Measurements from ENCODE around the gene SLC39A12.

The SLC39A12 gene

DNA sequence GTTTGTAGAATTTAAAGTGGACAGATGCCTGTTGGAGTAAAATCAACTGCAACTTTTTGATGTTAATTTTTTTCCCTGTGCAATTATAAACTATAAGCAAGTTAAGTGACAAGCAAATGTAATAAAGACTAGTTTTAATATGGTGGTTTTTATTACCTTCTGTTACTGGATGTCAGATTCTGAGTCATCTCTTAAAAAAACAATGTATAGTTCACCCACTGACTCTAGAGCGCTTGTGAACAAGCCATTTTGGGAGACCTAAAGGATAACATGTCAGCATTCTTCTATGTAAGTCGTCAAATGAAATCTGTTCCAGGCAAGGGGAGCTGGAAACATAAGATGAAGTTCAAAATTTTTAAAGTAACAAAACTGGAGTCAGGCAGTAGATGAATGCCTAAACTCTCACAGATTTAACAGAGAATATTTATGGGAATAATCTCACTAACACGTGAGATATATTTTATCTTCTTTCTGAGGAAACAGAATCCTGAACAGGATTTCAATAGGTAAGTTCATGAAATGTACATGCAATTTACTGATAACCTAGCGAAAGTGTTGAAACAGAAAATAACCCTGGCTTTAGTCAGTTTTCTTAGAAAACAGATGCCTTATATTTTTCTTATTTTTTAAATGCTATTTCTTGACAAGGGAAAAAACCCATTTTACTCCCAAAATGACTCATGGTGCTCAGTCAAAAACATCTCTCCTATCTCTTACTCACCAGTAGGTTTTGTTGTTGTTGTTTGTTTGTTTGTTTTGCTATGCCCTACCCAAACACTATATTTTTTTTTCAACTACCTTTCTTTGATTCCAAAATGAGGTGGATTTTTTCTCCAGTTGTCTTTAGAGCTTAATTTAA, 91.7 kb downstream of the SLC39A12 start:
- no peak for DNase-seq (ENCODE audit: extremely low read depth in 1 of 2, low read depth in 1 of 2)

DNA sequence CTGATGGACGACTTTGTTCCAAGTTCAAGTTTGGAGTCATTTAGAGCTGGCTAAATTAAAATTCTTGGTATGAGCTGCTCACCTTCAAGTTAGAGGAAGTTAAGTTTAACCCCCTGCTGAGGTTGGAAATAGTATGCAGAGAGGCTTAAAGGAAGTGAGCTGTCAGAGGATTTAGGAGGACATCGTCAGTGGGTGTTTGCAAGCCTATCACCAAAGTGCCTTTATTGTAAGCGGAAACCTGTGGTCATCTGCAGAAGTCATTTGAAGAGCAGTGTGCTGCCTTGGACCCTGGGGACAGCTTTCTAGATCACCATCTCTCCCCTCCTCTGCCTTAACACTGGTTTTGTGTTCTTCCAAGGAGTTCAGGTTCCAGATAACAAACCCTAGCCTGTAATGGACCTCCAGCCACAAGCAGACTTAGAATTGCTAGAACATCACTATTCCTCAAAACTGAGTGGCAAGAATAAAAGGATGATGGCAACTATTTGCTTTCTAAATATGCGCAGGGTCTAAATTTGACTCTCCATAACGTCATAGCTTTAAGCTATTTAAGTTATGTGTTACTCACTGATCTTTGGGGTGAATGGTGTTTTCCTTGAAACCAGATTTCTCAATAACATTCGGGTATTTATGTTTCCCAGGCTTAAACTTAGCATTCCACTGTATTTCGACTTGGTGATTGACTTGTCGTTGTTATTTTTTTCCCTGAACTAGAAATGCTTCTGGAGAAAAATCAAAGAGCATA, 93.4 kb downstream of the SLC39A12 start:
- no peak for DNase-seq (ENCODE audit: extremely low read depth in 1 of 2, low read depth in 1 of 2)

DNA sequence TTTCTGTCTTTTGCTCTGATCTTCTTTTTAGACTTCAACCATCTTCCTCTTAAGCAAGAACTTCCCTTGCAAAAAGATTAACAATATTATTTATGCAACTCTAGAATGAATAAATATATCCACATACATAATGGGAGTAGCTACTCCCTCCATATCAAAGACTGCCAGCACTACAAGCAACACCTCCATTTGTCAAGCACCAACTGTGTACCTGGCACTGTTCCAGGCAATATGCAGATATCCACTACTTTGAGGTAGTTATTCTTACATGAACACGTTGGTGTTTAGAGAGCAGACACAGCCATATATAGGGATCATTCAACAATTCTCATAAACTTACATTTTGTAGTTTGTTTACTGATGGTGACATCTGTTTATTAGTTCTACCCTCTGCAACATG, 104.9 kb downstream of the SLC39A12 start:
- DNase-seq (ENCODE audit: extremely low read depth in 1 of 2, low read depth in 1 of 2): no peak

DNA sequence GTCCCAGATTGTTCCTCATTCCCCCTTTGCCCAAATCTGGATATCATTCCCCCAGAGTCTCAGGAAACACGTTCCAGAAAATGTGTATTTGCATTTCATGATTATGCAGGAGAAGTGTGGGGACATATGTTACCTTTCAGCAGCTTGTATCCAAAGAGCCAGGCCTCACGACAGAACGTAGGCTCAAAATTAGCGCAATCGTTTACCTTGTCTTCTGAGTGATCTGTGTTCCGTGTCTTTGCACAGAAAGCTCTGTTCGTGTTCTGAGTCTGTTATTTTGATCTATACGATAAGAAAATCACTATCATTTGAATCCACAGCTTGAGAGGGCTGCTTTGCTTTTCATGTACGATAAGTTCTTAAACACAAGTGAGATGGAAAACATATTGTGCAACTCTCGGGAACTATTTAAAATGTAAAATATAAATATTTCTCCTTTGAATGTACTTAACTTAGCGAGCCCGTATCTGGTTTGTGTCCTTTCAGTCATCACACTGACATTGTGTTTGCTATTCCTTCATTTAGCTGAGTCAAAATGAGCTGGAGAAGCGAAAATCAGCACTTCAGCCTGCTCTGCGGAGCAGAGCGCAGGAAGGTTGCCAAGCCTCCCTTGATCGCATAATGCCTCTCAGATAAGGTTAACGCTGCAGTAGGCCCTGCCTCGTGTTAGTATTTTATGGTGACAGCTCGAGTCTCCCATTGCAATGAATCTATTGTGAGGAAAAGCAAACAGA, 108.3 kb downstream of the SLC39A12 start:
- no peak for DNase-seq (ENCODE audit: extremely low read depth in 1 of 2, low read depth in 1 of 2)

DNA sequence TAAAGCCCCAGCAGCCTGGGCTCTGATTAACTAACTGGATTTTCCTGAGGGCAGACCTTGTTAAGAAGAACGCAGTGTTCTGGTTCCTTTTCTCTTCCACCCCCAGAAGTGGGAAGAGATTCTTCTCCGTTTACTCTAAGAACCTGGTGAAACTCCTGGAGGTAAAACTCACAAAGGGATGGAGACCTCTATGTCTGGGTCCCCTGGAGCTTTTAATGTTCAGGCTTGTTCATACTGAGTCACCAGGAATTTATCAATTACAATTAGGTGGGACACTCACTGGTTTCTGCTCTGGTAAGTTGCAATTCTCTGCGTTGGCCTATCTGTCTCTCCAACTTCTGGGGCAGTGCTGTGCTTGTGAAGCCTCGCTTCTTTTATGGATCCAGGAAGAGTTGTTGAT, 115.2 kb downstream of the SLC39A12 start:
- no peak for DNase-seq (ENCODE audit: extremely low read depth in 1 of 2, low read depth in 1 of 2)

DNA sequence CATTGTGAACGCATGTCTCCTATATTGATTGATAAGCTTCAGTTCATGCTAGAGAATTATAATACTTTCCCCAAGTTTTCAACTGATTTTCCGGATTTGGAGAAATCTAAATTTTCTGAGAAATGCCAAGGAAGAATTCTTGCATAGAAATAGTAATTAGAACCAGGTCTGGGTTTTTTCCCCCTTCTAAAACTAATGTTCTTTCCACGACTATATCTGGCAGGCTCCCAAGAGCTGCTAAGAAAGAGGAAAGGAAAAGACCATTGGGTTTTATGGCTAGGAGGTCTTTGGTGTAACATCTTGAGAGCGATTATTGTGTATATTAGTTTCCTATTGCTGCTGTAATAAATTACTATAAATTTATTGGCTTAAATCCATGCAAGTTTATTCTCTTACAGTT, 116.7 kb downstream of the SLC39A12 start:
- no peak for DNase-seq (ENCODE audit: extremely low read depth in 1 of 2, low read depth in 1 of 2)

DNA sequence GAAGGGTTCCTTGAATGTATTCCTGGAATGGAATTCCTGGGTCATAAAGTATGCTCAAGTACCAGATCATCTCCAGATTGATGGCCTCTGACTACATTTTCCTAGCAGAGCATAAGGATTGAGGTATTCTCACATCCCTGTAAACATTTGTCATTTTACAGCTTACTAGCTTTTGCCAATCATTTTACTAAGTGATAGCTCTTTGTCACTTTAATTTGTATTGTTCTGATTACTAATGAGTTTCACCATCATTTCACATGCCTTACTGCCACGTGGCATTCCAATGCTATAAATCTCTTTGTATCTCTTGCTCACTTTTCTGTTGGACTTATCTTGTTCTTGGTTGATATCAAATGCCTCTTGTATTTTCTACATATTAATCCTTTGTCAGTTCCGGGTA, 119.9 kb downstream of the SLC39A12 start:
- no peak for DNase-seq (ENCODE audit: extremely low read depth in 1 of 2, low read depth in 1 of 2)

DNA sequence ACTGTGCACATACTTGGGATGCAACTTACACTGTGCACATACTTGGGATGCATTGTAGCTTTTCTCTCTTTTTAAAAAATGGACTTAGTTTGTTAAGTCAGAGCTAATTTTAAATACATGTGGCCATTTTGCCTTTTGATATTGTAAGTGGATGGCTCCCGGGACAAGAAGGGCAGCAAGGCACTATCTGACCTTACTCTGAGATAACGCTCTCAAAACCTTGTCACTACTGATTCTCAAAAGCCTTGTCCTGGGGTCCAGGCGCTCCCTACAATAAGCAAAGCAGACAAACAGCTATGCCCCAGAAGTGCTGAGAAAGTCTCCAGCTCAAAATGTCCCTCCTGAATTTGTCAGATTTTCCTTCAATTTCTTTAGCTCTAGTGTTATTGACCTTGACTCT, 121.6 kb downstream of the SLC39A12 start:
- DNase-seq (ENCODE audit: extremely low read depth in 1 of 2, low read depth in 1 of 2): no peak

DNA sequence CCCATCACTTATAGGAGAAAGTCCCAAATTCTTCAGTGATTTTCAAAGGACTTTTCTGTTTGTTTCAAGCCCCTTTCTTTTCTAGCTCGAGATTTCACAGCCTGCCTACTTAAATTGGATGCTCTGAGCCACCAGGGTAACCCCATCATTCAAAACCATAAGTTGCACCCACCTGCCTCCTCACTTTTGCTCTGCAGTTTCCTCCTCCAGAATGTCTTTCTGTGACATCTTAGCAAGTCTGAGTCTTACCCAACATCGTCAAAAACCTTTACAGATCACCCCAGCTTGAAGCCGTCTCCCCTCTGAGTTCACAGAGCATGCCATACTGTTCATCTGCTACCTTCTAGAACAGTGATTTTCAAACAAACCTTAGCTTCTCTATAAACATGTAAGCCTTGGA, 124.2 kb downstream of the SLC39A12 start:
- no peak for DNase-seq (ENCODE audit: extremely low read depth in 1 of 2, low read depth in 1 of 2)

DNA sequence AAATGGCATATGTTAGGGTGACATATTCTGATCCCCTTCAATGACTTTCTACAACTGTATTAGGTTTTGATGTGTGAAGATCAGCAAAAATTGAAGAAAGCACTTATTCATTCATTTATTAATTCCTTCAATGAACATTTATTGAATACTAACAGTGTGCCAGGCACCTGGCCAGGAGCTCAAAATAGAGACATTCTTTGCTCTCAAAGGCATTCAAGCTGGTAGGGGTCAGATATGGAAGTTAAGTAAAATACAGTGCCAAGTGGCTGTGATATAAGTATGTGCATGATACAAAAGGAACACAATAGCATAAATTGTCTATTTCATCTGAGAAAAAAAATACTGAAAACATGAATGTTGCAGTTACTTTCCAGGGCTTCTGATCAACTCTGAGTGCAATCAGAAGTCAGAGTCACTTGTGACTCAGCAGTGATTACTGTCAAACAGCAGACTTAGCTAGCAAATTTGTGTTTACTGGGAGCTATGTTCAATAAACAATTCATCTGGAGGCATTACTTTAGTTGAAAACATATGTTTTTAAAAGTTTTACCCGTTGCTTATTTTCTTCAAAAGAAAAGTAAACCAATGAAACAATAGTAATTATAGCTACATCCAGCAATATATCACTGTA, 128.1 kb downstream of the SLC39A12 start:
- DNase-seq (ENCODE audit: extremely low read depth in 1 of 2, low read depth in 1 of 2): no peak

DNA sequence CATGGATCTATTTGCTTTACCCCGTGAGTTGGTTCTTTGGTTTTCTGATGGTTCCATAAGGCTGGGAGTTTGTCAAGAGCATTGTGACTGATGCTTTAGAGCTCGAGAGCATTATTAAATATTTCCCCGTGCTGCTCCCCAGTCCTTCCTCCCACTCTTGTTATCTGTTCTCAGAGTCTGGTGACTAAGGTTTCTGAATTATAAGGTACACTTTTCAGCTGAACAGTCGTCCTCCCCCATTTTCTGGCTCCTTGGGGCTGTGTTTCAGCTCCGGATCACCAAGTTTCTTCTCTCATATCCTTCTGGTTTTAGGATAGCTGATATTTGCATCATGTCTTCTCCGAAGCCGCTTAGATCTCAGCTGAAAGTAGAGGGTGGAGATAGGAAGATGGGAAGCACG, 130.7 kb downstream of the SLC39A12 start:
- no peak for DNase-seq (ENCODE audit: extremely low read depth in 1 of 2, low read depth in 1 of 2)

DNA sequence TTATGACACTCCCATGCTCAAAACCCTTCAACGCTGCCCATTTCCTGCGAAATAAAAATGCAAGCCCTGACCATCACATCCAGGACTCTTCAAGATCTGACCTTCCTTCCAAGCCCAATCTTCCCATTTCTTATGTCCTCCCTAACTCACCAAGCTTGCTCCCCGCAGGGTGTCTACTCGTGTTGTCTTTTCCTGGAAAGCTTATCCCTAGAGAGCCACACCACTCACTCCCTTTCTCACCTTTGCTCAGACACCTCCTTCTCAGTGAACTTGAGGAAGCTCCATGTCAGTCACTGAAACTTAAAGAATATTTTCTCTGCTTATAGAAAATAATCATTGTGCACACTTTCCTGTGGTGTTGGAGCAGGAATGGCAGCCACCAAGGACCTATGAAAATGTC, 134.1 kb downstream of the SLC39A12 start:
- no peak for DNase-seq (ENCODE audit: extremely low read depth in 1 of 2, low read depth in 1 of 2)

DNA sequence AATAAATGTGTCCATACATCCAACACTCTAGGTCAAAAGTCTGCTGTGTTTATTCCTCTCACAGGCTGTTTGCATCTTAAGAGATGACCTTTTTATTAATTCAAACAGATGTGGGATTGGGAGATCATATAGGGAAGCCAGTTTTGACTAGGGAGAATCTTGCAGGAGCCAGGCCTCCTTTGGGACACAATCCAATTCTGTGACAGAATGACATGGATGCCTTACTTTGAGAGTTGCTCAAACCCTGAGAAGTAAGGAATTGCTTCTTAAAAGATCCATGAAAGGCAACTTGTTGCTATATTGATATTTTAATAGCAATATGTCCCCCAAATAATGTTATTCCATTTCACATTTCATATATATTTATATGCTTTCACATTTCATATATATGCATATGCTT, 135.0 kb downstream of the SLC39A12 start:
- no peak for DNase-seq (ENCODE audit: extremely low read depth in 1 of 2, low read depth in 1 of 2)

DNA sequence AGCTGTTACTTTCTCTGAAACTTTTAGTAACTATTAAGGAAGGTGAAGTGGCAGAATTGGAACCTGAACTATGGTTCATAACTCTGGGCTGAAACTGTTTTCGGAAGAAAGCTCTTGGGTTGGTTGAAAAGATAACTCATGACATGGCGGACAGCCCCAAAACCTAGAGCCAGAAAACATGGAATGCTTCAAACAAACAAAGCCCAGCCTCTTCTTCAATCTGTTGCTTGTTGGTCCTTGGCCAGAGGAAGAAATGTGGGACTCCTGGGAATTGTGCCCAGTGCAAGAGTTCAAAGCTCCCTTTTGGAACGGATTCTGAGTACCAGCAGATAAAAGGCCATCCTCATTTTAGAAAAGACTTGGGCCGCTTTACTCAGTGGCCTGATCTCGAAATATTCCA, 135.6 kb downstream of the SLC39A12 start:
- no peak for DNase-seq (ENCODE audit: extremely low read depth in 1 of 2, low read depth in 1 of 2)

Data from activated CD8-positive, alpha-beta memory T cell treated with anti-CD3 and anti-CD28 coated beads for 1 hour (primary cell).